ENCODE results near the gene PHACTR1.

Gene PHACTR1

GRCh38 chr6:12974551-12974950, 258.0 kb downstream of the PHACTR1 start:
- no peak for TF ChIP-seq CTCF (IDR thresholded peaks at IDR 0.05; ENCODE audit: low read depth, low read length)
- no peak overlapping the region for H3K4me3 ChIP-seq (ENCODE audit: low read depth, low read length)
- DNase-seq (ENCODE audit: low read depth, low spot score), result no peak
- in situ Hi-C loops (cut with HindIII; ENCODE audit: low sequenced_read_pairs), result no loop called here

- TF ChIP-seq CTCF (IDR thresholded peaks at IDR 0.05; ENCODE audit: low read depth, low read length), result no peak
- DNase-seq (ENCODE audit: low read depth, low spot score), result no peak
- no peak overlapping the region for H3K4me3 ChIP-seq (ENCODE audit: low read depth, low read length)
- in situ Hi-C loops (cut with HindIII; ENCODE audit: low sequenced_read_pairs), result no loop called here
These were observed 259.8 kb downstream of the PHACTR1 start for GRCh38 chr6:12976366-12976765.

GRCh38 chr6:12977206-12977605, 260.6 kb downstream of the PHACTR1 start:
- in situ Hi-C loops (cut with HindIII; ENCODE audit: low sequenced_read_pairs), result no loop called here
- no peak for TF ChIP-seq CTCF (IDR thresholded peaks at IDR 0.05; ENCODE audit: low read depth, low read length)
- H3K4me3 ChIP-seq (ENCODE audit: low read depth, low read length), result no peak overlapping the region
- DNase-seq (ENCODE audit: low read depth, low spot score), result no peak

- in situ Hi-C loops (cut with HindIII; ENCODE audit: low sequenced_read_pairs), result no loop called here
- H3K4me3 ChIP-seq (ENCODE audit: low read depth, low read length), result no peak overlapping the region
- DNase-seq (ENCODE audit: low read depth, low spot score), result no peak
- TF ChIP-seq CTCF (IDR thresholded peaks at IDR 0.05; ENCODE audit: low read depth, low read length), result no peak
These were observed 261.2 kb downstream of the PHACTR1 start for GRCh38 chr6:12977806-12978205.

GRCh38 chr6:12980741-12981140, 264.2 kb downstream of the PHACTR1 start:
- TF ChIP-seq CTCF (IDR thresholded peaks at IDR 0.05; ENCODE audit: low read depth, low read length), result no peak
- no peak for DNase-seq (ENCODE audit: low read depth, low spot score)
- no peak overlapping the region for H3K4me3 ChIP-seq (ENCODE audit: low read depth, low read length)
- in situ Hi-C loops (cut with HindIII; ENCODE audit: low sequenced_read_pairs), result no loop called here

- DNase-seq (ENCODE audit: low read depth, low spot score), result no peak
- in situ Hi-C loops (cut with HindIII; ENCODE audit: low sequenced_read_pairs), result no loop called here
- no peak for TF ChIP-seq CTCF (IDR thresholded peaks at IDR 0.05; ENCODE audit: low read depth, low read length)
- no peak overlapping the region for H3K4me3 ChIP-seq (ENCODE audit: low read depth, low read length)
These were observed 268.2 kb downstream of the PHACTR1 start for GRCh38 chr6:12984776-12985175.

GRCh38 chr6:12987783-12988182, 271.2 kb downstream of the PHACTR1 start:
- no peak for TF ChIP-seq CTCF (IDR thresholded peaks at IDR 0.05; ENCODE audit: low read depth, low read length)
- in situ Hi-C loops (cut with HindIII; ENCODE audit: low sequenced_read_pairs), result no loop called here
- DNase-seq (ENCODE audit: low read depth, low spot score), result no peak
- no peak overlapping the region for H3K4me3 ChIP-seq (ENCODE audit: low read depth, low read length)
